ENCODE results near the gene CDK16. TPM values are rescaled to one million over a fixed set of nuclear protein-coding genes. Genes with fewer than 3 reads are reported as not detected.

Gene CDK16
- total and polyA plus RNA-seq, 9 of the 15 experiments (the other 6 are each of a cell fraction or from before 2014, with no cell fraction given): 3.9 to 104 (median 57.5) TPM

Other genes with a start within 250 kb of the CDK16 start
- not detected in 2 replicates for gene RGN, start 140.2 kb upstream of the CDK16 start, total RNA-seq (2014; rRNA removed)
- not detected in 2 replicates for gene RGN, start 140.2 kb upstream of the CDK16 start, total RNA-seq (2014; rRNA removed; fragmentation: Illumina TruSeq; extraction: Trizol)
- gene RGN, start 140.2 kb upstream of the CDK16 start, total RNA-seq (2015; rRNA removed; fragmentation: Illumina TruSeq; extraction: Trizol): not detected in 2 replicates
- 0.27 TPM in 1 of 2 replicates, not detected in the other for gene RGN, start 140.2 kb upstream of the CDK16 start, total RNA-seq (2021)
- gene RGN, start 140.2 kb upstream of the CDK16 start, polyA plus RNA-seq (2011; rRNA removed): not detected in 2 replicates
- not detected in 2 replicates for gene RGN, start 140.2 kb upstream of the CDK16 start, polyA plus RNA-seq (2014; fragmentation: Illumina TruSeq; extraction: Trizol)
- not detected for gene RGN, start 140.2 kb upstream of the CDK16 start, polyA plus RNA-seq (2014; fragmentation: Nextera tagmentation; extraction: Ambion mirVana)
- gene RGN, start 140.2 kb upstream of the CDK16 start, polyA plus RNA-seq (2014; rRNA removed): not detected in 2 replicates
- 269 and 323 TPM in 2 replicates for gene NDUFB11, start 74.0 kb upstream of the CDK16 start, total RNA-seq (2014; rRNA removed)
- 66.0 and 86.8 TPM in 2 replicates for gene NDUFB11, start 74.0 kb upstream of the CDK16 start, total RNA-seq (2014; rRNA removed; fragmentation: Illumina TruSeq; extraction: Trizol)
- 114 and 138 TPM in 2 replicates for gene NDUFB11, start 74.0 kb upstream of the CDK16 start, total RNA-seq (2015; rRNA removed; fragmentation: Illumina TruSeq; extraction: Trizol)
- 155 and 165 TPM in 2 replicates for gene NDUFB11, start 74.0 kb upstream of the CDK16 start, total RNA-seq (2021)
- 67.4 and 95.1 TPM in 2 replicates for gene NDUFB11, start 74.0 kb upstream of the CDK16 start, polyA plus RNA-seq (2011; rRNA removed)
- 71.5 and 114 TPM in 2 replicates for gene NDUFB11, start 74.0 kb upstream of the CDK16 start, polyA plus RNA-seq (2014; fragmentation: Illumina TruSeq; extraction: Trizol)
- 10 to 100 TPM; 20.9 to 48.3 TPM for gene NDUFB11, start 74.0 kb upstream of the CDK16 start, polyA plus RNA-seq (2014; fragmentation: Nextera tagmentation; extraction: Ambion mirVana)
- gene NDUFB11, start 74.0 kb upstream of the CDK16 start, polyA plus RNA-seq (2014; rRNA removed): 176 and 220 TPM in 2 replicates
- gene RBM10, start 73.5 kb upstream of the CDK16 start, total RNA-seq (2014; rRNA removed): 46.0 and 62.7 TPM in 2 replicates
- gene RBM10, start 73.5 kb upstream of the CDK16 start, total RNA-seq (2014; rRNA removed; fragmentation: Illumina TruSeq; extraction: Trizol): 13.1 and 16.4 TPM in 2 replicates
- 33.1 and 35.2 TPM in 2 replicates for gene RBM10, start 73.5 kb upstream of the CDK16 start, total RNA-seq (2015; rRNA removed; fragmentation: Illumina TruSeq; extraction: Trizol)
- 58.7 and 61.7 TPM in 2 replicates for gene RBM10, start 73.5 kb upstream of the CDK16 start, total RNA-seq (2021)
- 14.8 and 21.9 TPM in 2 replicates for gene RBM10, start 73.5 kb upstream of the CDK16 start, polyA plus RNA-seq (2011; rRNA removed)
- 31.5 and 46.3 TPM in 2 replicates for gene RBM10, start 73.5 kb upstream of the CDK16 start, polyA plus RNA-seq (2014; fragmentation: Illumina TruSeq; extraction: Trizol)
- 1 to 10 TPM; 1.1 to 1.7 TPM for gene RBM10, start 73.5 kb upstream of the CDK16 start, polyA plus RNA-seq (2014; fragmentation: Nextera tagmentation; extraction: Ambion mirVana)
- 35.6 and 37.8 TPM in 2 replicates for gene RBM10, start 73.5 kb upstream of the CDK16 start, polyA plus RNA-seq (2014; rRNA removed)
- gene UBA1, start 24.9 kb upstream of the CDK16 start, total RNA-seq (2014; rRNA removed): 96.0 and 125 TPM in 2 replicates
- gene UBA1, start 24.9 kb upstream of the CDK16 start, total RNA-seq (2014; rRNA removed; fragmentation: Illumina TruSeq; extraction: Trizol): 28.0 and 32.5 TPM in 2 replicates
- gene UBA1, start 24.9 kb upstream of the CDK16 start, total RNA-seq (2015; rRNA removed; fragmentation: Illumina TruSeq; extraction: Trizol): 52.2 and 57.8 TPM in 2 replicates
- 174 TPM in 2 replicates for gene UBA1, start 24.9 kb upstream of the CDK16 start, total RNA-seq (2021)
- gene UBA1, start 24.9 kb upstream of the CDK16 start, polyA plus RNA-seq (2011; rRNA removed): 93.6 and 129 TPM in 2 replicates
- 130 and 136 TPM in 2 replicates for gene UBA1, start 24.9 kb upstream of the CDK16 start, polyA plus RNA-seq (2014; fragmentation: Illumina TruSeq; extraction: Trizol)
- 10 to 100 TPM; 32.0 to 40.1 TPM for gene UBA1, start 24.9 kb upstream of the CDK16 start, polyA plus RNA-seq (2014; fragmentation: Nextera tagmentation; extraction: Ambion mirVana)
- 103 and 109 TPM in 2 replicates for gene UBA1, start 24.9 kb upstream of the CDK16 start, polyA plus RNA-seq (2014; rRNA removed)
- 13.8 and 15.1 TPM in 2 replicates for gene USP11, start 14.3 kb downstream of the CDK16 start, total RNA-seq (2014; rRNA removed)
- gene USP11, start 14.3 kb downstream of the CDK16 start, total RNA-seq (2014; rRNA removed; fragmentation: Illumina TruSeq; extraction: Trizol): 8.4 and 9.0 TPM in 2 replicates
- gene USP11, start 14.3 kb downstream of the CDK16 start, total RNA-seq (2015; rRNA removed; fragmentation: Illumina TruSeq; extraction: Trizol): 11.7 and 11.9 TPM in 2 replicates
- 27.4 and 29.0 TPM in 2 replicates for gene USP11, start 14.3 kb downstream of the CDK16 start, total RNA-seq (2021)
- gene USP11, start 14.3 kb downstream of the CDK16 start, polyA plus RNA-seq (2011; rRNA removed): 9.2 and 20.7 TPM in 2 replicates
- gene USP11, start 14.3 kb downstream of the CDK16 start, polyA plus RNA-seq (2014; fragmentation: Illumina TruSeq; extraction: Trizol): 18.4 and 21.3 TPM in 2 replicates
- 1 to 10 TPM; 2.5 to 5.0 TPM for gene USP11, start 14.3 kb downstream of the CDK16 start, polyA plus RNA-seq (2014; fragmentation: Nextera tagmentation; extraction: Ambion mirVana)
- gene USP11, start 14.3 kb downstream of the CDK16 start, polyA plus RNA-seq (2014; rRNA removed): 10.1 and 12.1 TPM in 2 replicates
- not detected in 2 replicates for gene ZNF157, start 151.9 kb downstream of the CDK16 start, total RNA-seq (2014; rRNA removed)
- not detected in 2 replicates for gene ZNF157, start 151.9 kb downstream of the CDK16 start, total RNA-seq (2014; rRNA removed; fragmentation: Illumina TruSeq; extraction: Trizol)
- gene ZNF157, start 151.9 kb downstream of the CDK16 start, total RNA-seq (2015; rRNA removed; fragmentation: Illumina TruSeq; extraction: Trizol): not detected in 2 replicates
- gene ZNF157, start 151.9 kb downstream of the CDK16 start, total RNA-seq (2021): not detected in 2 replicates
- gene ZNF157, start 151.9 kb downstream of the CDK16 start, polyA plus RNA-seq (2011; rRNA removed): not detected in 2 replicates
- gene ZNF157, start 151.9 kb downstream of the CDK16 start, polyA plus RNA-seq (2014; fragmentation: Illumina TruSeq; extraction: Trizol): not detected in 2 replicates
- gene ZNF157, start 151.9 kb downstream of the CDK16 start, polyA plus RNA-seq (2014; fragmentation: Nextera tagmentation; extraction: Ambion mirVana): under 1 TPM in 1 of 2 experiments, not detected in 1; 0.03 TPM
- not detected in 2 replicates for gene ZNF157, start 151.9 kb downstream of the CDK16 start, polyA plus RNA-seq (2014; rRNA removed)